Erythroblast (primary cell): ENCODE measurements around the gene ZFHX3.

Experiments
- GATA1 ChIP-seq: IDR thresholded peaks from 2 replicates; pipeline ENCODE4 v1.6.1; 2011; ENCODE audit warnings: low read depth, mild to moderate bottlenecking, control low read depth, low read length, moderate library complexity
- POLR2A ChIP-seq: IDR thresholded peaks from 2 replicates; pipeline ENCODE4 v1.6.1; 2011; ENCODE audit warnings: mild to moderate bottlenecking, low read length

DNA sequence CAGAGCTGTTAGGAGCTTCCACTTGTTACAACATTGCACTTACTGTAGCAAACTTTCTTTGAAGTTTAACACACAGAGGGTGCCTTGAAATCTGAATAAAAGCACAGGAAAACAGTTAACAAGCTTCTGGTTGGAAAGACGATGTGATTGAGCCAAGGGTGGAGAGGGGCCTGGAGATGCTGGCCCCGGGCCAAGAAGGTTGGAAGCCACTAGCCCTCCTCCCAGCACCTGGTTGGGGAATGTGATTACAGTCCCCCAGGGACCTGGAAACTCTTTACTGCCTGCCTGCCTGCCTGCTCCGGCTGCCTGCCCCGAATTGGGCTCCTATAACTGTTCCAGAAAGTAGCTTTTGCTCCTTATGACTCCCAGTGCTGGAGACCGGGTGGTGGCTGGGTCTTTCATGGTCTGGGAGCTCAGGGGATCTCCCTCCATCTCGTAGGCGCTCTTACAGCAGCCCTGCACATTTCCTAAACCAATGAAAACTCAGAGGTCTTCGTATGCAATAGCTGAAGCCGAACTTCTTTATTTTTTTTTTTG, 48.0 kb upstream of the ZFHX3 start:
- no peak for TF ChIP-seq POLR2A
- TF ChIP-seq GATA1 = no peak
